Endothelial cell of umbilical vein (primary cell): ENCODE data around the gene ATP13A3. TPM values are rescaled to one million over a fixed set of nuclear protein-coding genes. Genes with fewer than 3 reads are reported as not detected.

ENCODE experiments used
- BruUV-seq: library from RNA; stranded (reverse); fragments of 400-500 nt; replicated peaks from 2 replicates; lab custom pipeline; 2021; lab: Mats Ljungman, UMichigan
- CTCF ChIA-PET: fragments of 300-600, 350-600 bp; sonication (Branson Sonifier 250); formaldehyde crosslinking; loops from one replicate; lab custom pipeline; 2021; ENCODE audit warnings: antibody characterized with exemption, inconsistent platforms; lab: Charles Lee
- POLR2A ChIA-PET: fragments of 300-600, 350-600 bp; sonication (Branson Sonifier 250); formaldehyde crosslinking; loops from one replicate; lab custom pipeline; 2021; ENCODE audit warnings: antibody characterized with exemption, inconsistent platforms; lab: Charles Lee
- DNase-seq: peaks from one replicate; pipeline ENCODE4 v3.0.0-alpha.2; 2011; ENCODE audit warnings: low read depth, low spot score
- FAIRE-seq: peaks from 2 replicates; lab custom pipeline; 2011; peaks lifted over from hg19 to GRCh38; lab: Jason Lieb, UNC
- H2AFZ ChIP-seq: 2 replicates; pipeline ENCODE4 v1.6.0; 2012; ENCODE audit warnings: low read depth, low read length, control low read depth, inconsistent platforms
- H3K27ac ChIP-seq: 2 replicates; pipeline ENCODE4 v1.5.1; 2011; ENCODE audit warnings: low read depth, mild to moderate bottlenecking, control low read depth, low read length, moderate library complexity; ENCODE audit not compliant: insufficient read depth
- H3K27me3 ChIP-seq, 2 experiments: 2 replicates each; pipeline versions ENCODE4 v1.6.0 to v1.6.1; 2011; ENCODE audit warnings: low read length in 2 of 2, mixed read lengths in 1 of 2; ENCODE audit not compliant: control insufficient read depth in 2 of 2, insufficient read depth in 2 of 2
- H3K36me3 ChIP-seq, 2 experiments: 2 replicates in 1 of 2; 3 replicates in 1 of 2; pipeline ENCODE4 v1.5.1; 2011; ENCODE audit warnings: low read length in 2 of 2, mild to moderate bottlenecking in 1 of 2, moderate library complexity in 1 of 2; ENCODE audit not compliant: control insufficient read depth in 2 of 2, insufficient read depth in 2 of 2; ENCODE audit errors: extremely low read depth in 1 of 2
- H3K4me1 ChIP-seq: 3 replicates; pipeline ENCODE4 v1.5.1; 2011; ENCODE audit warnings: mild to moderate bottlenecking, low read length; ENCODE audit not compliant: control insufficient read depth, insufficient read depth; ENCODE audit errors: extremely low read depth
- H3K4me2 ChIP-seq: 2 replicates; pipeline ENCODE4 v1.6.1; 2011; ENCODE audit warnings: low read length, control low read depth, mixed read lengths; ENCODE audit not compliant: insufficient read depth
- H3K4me3 ChIP-seq, 3 experiments: fragments of 200-600 bp in 1 of 3; sonication (generic), shearing (Covaris generic) in 1 of 3; replicated peaks in 1 of 3; 2 replicates each; pipeline ENCODE4 v1.5.1; 2011 to 2016; ENCODE audit warnings: control low read depth in 3 of 3, low read length in 3 of 3, mild to moderate bottlenecking in 2 of 3, inconsistent platforms in 1 of 3, low read depth in 1 of 3, moderate library complexity in 1 of 3; ENCODE audit not compliant: insufficient read depth in 1 of 3
- H3K79me2 ChIP-seq: 2 replicates; pipeline ENCODE4 v1.6.0; 2012; ENCODE audit warnings: low read length, inconsistent platforms; ENCODE audit not compliant: control insufficient read depth, insufficient read depth
- H3K9ac ChIP-seq: replicated peaks from 2 replicates; pipeline ENCODE3; 2011; ENCODE audit warnings: low read length, control low read depth; ENCODE audit not compliant: insufficient read depth; ENCODE audit errors: extremely low read depth
- H3K9me1 ChIP-seq: replicated peaks from 3 replicates; pipeline ENCODE4 v1.6.0; 2011; ENCODE audit warnings: mild to moderate bottlenecking, low read length; ENCODE audit not compliant: control insufficient read depth, insufficient read depth; ENCODE audit errors: extremely low read depth
- H3K9me3 ChIP-seq: replicated peaks from 2 replicates; pipeline ENCODE4 v1.5.1; 2012; ENCODE audit warnings: low read length, inconsistent platforms; ENCODE audit not compliant: control insufficient read depth, insufficient read depth
- H4K20me1 ChIP-seq: replicated peaks from 2 replicates; pipeline ENCODE3; 2011; ENCODE audit warnings: mild to moderate bottlenecking, low read length; ENCODE audit not compliant: control insufficient read depth, insufficient read depth; ENCODE audit errors: extremely low read depth
- CTCF ChIP-seq, 2 donors: IDR thresholded peaks; 1 replicate in 1 of 2; 2 replicates in 1 of 2; pipeline ENCODE4 v1.5.1; 2011; ENCODE audit warnings: low read length in 2 of 2, mild to moderate bottlenecking in 2 of 2, moderate library complexity in 2 of 2, control low read depth in 1 of 2, inconsistent platforms in 1 of 2, low read depth in 1 of 2; ENCODE audit not compliant: insufficient read depth in 1 of 2; ENCODE audit errors: extremely low read depth in 1 of 2
- EZH2 ChIP-seq: IDR thresholded peaks from 2 replicates; pipeline ENCODE4 v1.6.1; 2012; ENCODE audit warnings: borderline replicate concordance, low read depth, mild to moderate bottlenecking, moderate library complexity, low read length, inconsistent platforms; ENCODE audit not compliant: severe bottlenecking
- FOS ChIP-seq: IDR thresholded peaks from 2 replicates; pipeline ENCODE4 v1.6.1; 2011; ENCODE audit warnings: mild to moderate bottlenecking, low read length, moderate library complexity, borderline replicate concordance; ENCODE audit not compliant: insufficient read depth
- GATA2 ChIP-seq: IDR thresholded peaks from 2 replicates; pipeline ENCODE4 v1.7.0; 2011; ENCODE audit warnings: low read depth, mild to moderate bottlenecking, moderate library complexity, mixed read lengths, low read length; ENCODE audit not compliant: insufficient read length, insufficient read depth
- JUN ChIP-seq: IDR thresholded peaks from 2 replicates; pipeline ENCODE4 v1.6.1; 2011; ENCODE audit warnings: borderline replicate concordance, low read depth; ENCODE audit not compliant: insufficient read length, insufficient read depth
- MAX ChIP-seq: IDR thresholded peaks from 2 replicates; pipeline ENCODE4 v1.6.1; 2011; ENCODE audit not compliant: insufficient read depth, insufficient read length
- MYC ChIP-seq: IDR thresholded peaks from one replicate; pipeline ENCODE4 v1.6.1; 2011; ENCODE audit warnings: mild to moderate bottlenecking, low read depth, low read length
- POLR2A ChIP-seq: IDR thresholded peaks from 2 replicates; pipeline ENCODE4 v1.6.1; 2012; ENCODE audit warnings: low read depth, mild to moderate bottlenecking, control low read depth, low read length
- POLR2AphosphoS5 ChIP-seq: IDR thresholded peaks from 2 replicates; pipeline ENCODE4 v1.6.1; 2012; ENCODE audit warnings: low read depth, mild to moderate bottlenecking, control low read depth, low read length, moderate library complexity; ENCODE audit not compliant: insufficient read depth
- dilution Hi-C: fragments of 300-500 bp; cut with MboI; formaldehyde crosslinking; loops from one replicate; pipeline ENCODE4 v1.15.0; 2019; ENCODE audit warnings: low sequenced_read_pairs; ENCODE audit not compliant: extremely low pct_ligation_motif_present
- intact Hi-C: fragments of 100-400 bp; cut with micrococcal nuclease; formaldehyde crosslinking; loops from one replicate; pipeline ENCODE4 v1.10.0; 2022
- polyA plus RNA-seq, 4 experiments: library from polyadenylated mRNA; depleted of rRNA in 3 of 4; stranded (reverse) in 3 of 4; unstranded in 1 of 4; fragments of >200 nt; gene quantifications; 2 replicates each; pipeline versions ENCODE4 v1.2.1 to v1.2.3, GENCODE V29; 2011 to 2012; ENCODE audit warnings: missing spikeins in 1 of 4
- total RNA-seq: library from RNA; stranded (reverse); gene quantifications from 2 replicates; pipeline ENCODE4 v1.2.3, GENCODE V29; 2021

ATP13A3 gene
- total and polyA plus RNA-seq, 2 donors (not counting 3 experiments of a cell fraction or from before 2014, with no cell fraction given), result 12.0 to 59.0 TPM

GRCh38 chr3:194440756-194441155, 46.0 kb downstream of the ATP13A3 start:
- intact Hi-C loops (no loop called here), dilution Hi-C loops (no loop called here)
- H3K27ac ChIP-seq, result no peak overlapping the region
- H3K9me3 ChIP-seq, result no peaks in the 10 kb centered on the region
- no peaks in the 10 kb centered on the region for H3K79me2 ChIP-seq
- no peak overlapping the region for H2AFZ ChIP-seq
- DNase-seq (no peak), FAIRE-seq (no peak)
- ChIA-PET POLR2A (no interaction called here), CTCF (interaction anchor here (0.7 to 1.7 kb wide), 6 partner anchors 10 to 579 kb away, joined by 3 to 6 read pairs (median 3); partner anchors contain the start of gene GP5)
- H3K9me1 ChIP-seq, result no peaks in the 10 kb centered on the region
- H3K4me2 ChIP-seq, result no peak overlapping the region
- no peak overlapping the region for H3K4me3 ChIP-seq
- H3K36me3 ChIP-seq, result peaks cover 2 to 16% of the 10 kb centered on the region in 2 experiments
- no peaks in the 10 kb centered on the region for H3K27me3 ChIP-seq
- no peaks in the 10 kb centered on the region for H3K4me1 ChIP-seq
- no TSS peak for BruUV-seq
- no peak overlapping the region for H3K9ac ChIP-seq
- H4K20me1 ChIP-seq, result no peaks in the 10 kb centered on the region
- TF ChIP-seq POLR2A (no peak), MYC (no peak), EZH2 (no peak), GATA2 (no peak), JUN (no peak), POLR2AphosphoS5 (no peak)

GRCh38 chr3:194439881-194440550, 46.8 kb downstream of the ATP13A3 start:
- H3K4me2 ChIP-seq, result no peak overlapping the region
- no TSS peak for BruUV-seq
- dilution Hi-C loops (no loop called here), intact Hi-C loops (no loop called here)
- H3K4me3 ChIP-seq, result no peak overlapping the region
- H3K79me2 ChIP-seq, result no peaks in the 10 kb centered on the region
- no peaks in the 10 kb centered on the region for H3K9me3 ChIP-seq
- FAIRE-seq, result no peak
- no peak for TF ChIP-seq FOS
- no peak for TF ChIP-seq MYC
- no peak for TF ChIP-seq EZH2
- no peak for TF ChIP-seq MAX
- TF ChIP-seq CTCF (IDR thresholded peaks at IDR 0.05; ENCODE audit: extremely low read depth in 1 of 2, insufficient read depth in 1 of 2, low read depth in 1 of 2, low read length in 2 of 2), result no peak
- no peak for TF ChIP-seq GATA2
- TF ChIP-seq JUN, result no peak
- no peak for TF ChIP-seq POLR2A
- TF ChIP-seq POLR2AphosphoS5, result no peak
- H3K27ac ChIP-seq, result no peak overlapping the region
- H3K4me1 ChIP-seq, result no peaks in the 10 kb centered on the region
- no peaks in the 10 kb centered on the region for H3K27me3 ChIP-seq
- ChIA-PET CTCF (interaction anchor here (0.9 to 1.8 kb wide), 5 partner anchors 11 to 154 kb away, joined by 3 to 6 read pairs (median 3); partner anchors contain the start of gene GP5), POLR2A (no interaction called here)
- DNase-seq, result no peak
- H4K20me1 ChIP-seq, result no peaks in the 10 kb centered on the region
- H2AFZ ChIP-seq, result no peak overlapping the region
- peaks cover 5 to 20% of the 10 kb centered on the region in 2 experiments for H3K36me3 ChIP-seq
- H3K9me1 ChIP-seq, result no peaks in the 10 kb centered on the region
- H3K9ac ChIP-seq, result no peak overlapping the region
